PC-9 (cell line): ENCODE measurements around the gene FOXP3. TPM values are rescaled to one million over a fixed set of nuclear protein-coding genes. Genes with fewer than 3 reads are reported as not detected.

Experiments
- BruUV-seq: library from RNA; stranded (reverse); fragments of 400-500 nt; replicated peaks from 2 replicates; lab custom pipeline; 2021; lab: Mats Ljungman, UMichigan
- CTCF ChIA-PET: fragments of 300-600 bp; sonication (Branson Sonifier 250); formaldehyde crosslinking; loops from one replicate; lab custom pipeline; 2022; ENCODE audit warnings: antibody characterized with exemption; lab: Charles Lee
- POLR2A ChIA-PET: fragments of 300-600 bp; sonication (Branson Sonifier 250); formaldehyde crosslinking; loops from one replicate; lab custom pipeline; 2022; ENCODE audit warnings: antibody characterized with exemption; ENCODE audit not compliant: unreplicated experiment; lab: Charles Lee
- DNase-seq, 2 experiments: peaks; one replicate each; pipeline versions ENCODE4 v3.0.0 to v3.0.0-alpha.2; 2015 to 2022; ENCODE audit warnings: mixed read lengths in 1 of 2
- H2AFZ ChIP-seq: fragments of 200-600 bp; sonication (generic); 2 replicates; pipeline ENCODE4 v1.8.1; 2017; ENCODE audit warnings: antibody characterized with exemption
- H3F3A ChIP-seq: fragments of 200-600 bp; sonication (generic); 2 replicates; pipeline ENCODE4 v1.8.1; 2017; ENCODE audit warnings: antibody characterized with exemption, mild to moderate bottlenecking, low read depth; ENCODE audit not compliant: insufficient read depth
- H3K27ac ChIP-seq: fragments of 200-600 bp; sonication (generic); 2 replicates; pipeline ENCODE4 v1.6.1; 2016; ENCODE audit warnings: mixed run types
- H3K27me3 ChIP-seq: fragments of 200-600 bp; sonication (generic); 2 replicates; pipeline ENCODE4 v1.6.1; 2016; ENCODE audit warnings: low read depth, mixed run types; ENCODE audit not compliant: insufficient read depth
- H3K36me3 ChIP-seq: fragments of 200-600 bp; sonication (generic); 2 replicates; pipeline ENCODE4 v1.6.1; 2016; ENCODE audit warnings: low read depth, mixed run types
- H3K4me1 ChIP-seq: fragments of 200-600 bp; sonication (generic); replicated peaks from 2 replicates; pipeline ENCODE4 v1.6.1; 2016; ENCODE audit warnings: mixed run types; ENCODE audit not compliant: insufficient read depth
- H3K4me2 ChIP-seq: fragments of 200-600 bp; sonication (generic); 2 replicates; pipeline ENCODE4 v1.6.1; 2017; ENCODE audit warnings: mixed run types
- H3K4me3 ChIP-seq: fragments of 200-600 bp; sonication (generic); 2 replicates; pipeline ENCODE4 v1.6.1; 2016; ENCODE audit warnings: mixed run types
- H3K79me2 ChIP-seq: fragments of 200-600 bp; sonication (generic); 2 replicates; pipeline ENCODE4 v1.6.1; 2017; ENCODE audit warnings: low read depth, mixed run types
- H3K9me2 ChIP-seq: fragments of 200-600 bp; sonication (generic); 2 replicates; pipeline ENCODE4 v1.8.1; 2017; ENCODE audit warnings: mild to moderate bottlenecking; ENCODE audit not compliant: insufficient read depth
- H3K9me3 ChIP-seq: fragments of 200-600 bp; sonication (generic); 2 replicates; pipeline ENCODE4 v1.8.1; 2016; ENCODE audit warnings: low read depth; ENCODE audit not compliant: insufficient read depth
- H4K20me1 ChIP-seq: fragments of 200-600 bp; sonication (generic); 2 replicates; pipeline ENCODE4 v1.8.1; 2017; ENCODE audit not compliant: insufficient read depth
- EZH2 ChIP-seq: fragments of 200-600 bp; sonication (generic); IDR thresholded peaks from 2 replicates; pipeline ENCODE4 v1.8.0; 2017; ENCODE audit warnings: antibody characterized with exemption, low read depth
- intact Hi-C: fragments of 100-400 bp; cut with micrococcal nuclease; formaldehyde crosslinking; loops from one replicate; pipeline ENCODE4 v1.10.0; 2022; ENCODE audit not compliant: unreplicated experiment
- total RNA-seq: library from RNA; stranded (reverse); gene quantifications from 2 replicates; pipeline ENCODE4 v1.2.3, GENCODE V29; 2021
- TF ChIP-seq, protein P1 (sequence below): fragments of 200-600 bp; sonication (generic); conservative IDR thresholded peaks from 2 replicates; pipeline ENCODE4 v1.6.1; 2017; ENCODE audit warnings: mixed run types, antibody characterized with exemption, mild to moderate bottlenecking, moderate library complexity

Gene FOXP3
- total RNA-seq, 1 experiment from 2014 or later, result not detected

DNA sequence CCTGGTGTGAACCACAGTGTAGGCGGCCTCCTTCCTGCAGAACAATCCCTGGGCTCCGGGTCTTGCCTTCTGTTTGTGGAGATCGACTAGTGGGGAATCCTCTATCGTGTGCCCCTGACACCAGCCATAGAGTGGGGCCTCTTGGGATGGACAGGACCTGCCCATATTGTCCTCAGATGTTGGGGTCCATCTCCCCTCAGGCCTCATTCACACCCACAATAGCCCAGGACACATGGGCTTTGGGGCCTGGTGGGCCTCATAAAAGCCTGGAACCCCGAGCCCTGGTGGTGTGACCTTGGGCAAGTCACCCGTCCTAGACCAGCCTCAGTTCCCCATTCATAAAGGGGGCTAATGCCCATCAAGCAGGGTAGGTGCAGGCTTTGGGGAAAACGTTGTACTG, 25.7 kb upstream of the FOXP3 start:
- Histone ChIP-seq H3K27ac (no peak overlapping the region), H3K4me3 (no peak overlapping the region), H3F3A (no peaks in the 10 kb centered on the region), H3K4me2 (no peak overlapping the region), H3K79me2 (no peaks in the 10 kb centered on the region), H3K27me3 (no peaks in the 10 kb centered on the region), H4K20me1 (no peaks in the 10 kb centered on the region), H3K4me1 (no peaks in the 10 kb centered on the region), H3K9me2 (no peaks in the 10 kb centered on the region), H2AFZ (no peak overlapping the region), H3K9me3 (no peaks in the 10 kb centered on the region), H3K36me3 (no peaks in the 10 kb centered on the region)
- TF ChIP-seq, protein P1, sequence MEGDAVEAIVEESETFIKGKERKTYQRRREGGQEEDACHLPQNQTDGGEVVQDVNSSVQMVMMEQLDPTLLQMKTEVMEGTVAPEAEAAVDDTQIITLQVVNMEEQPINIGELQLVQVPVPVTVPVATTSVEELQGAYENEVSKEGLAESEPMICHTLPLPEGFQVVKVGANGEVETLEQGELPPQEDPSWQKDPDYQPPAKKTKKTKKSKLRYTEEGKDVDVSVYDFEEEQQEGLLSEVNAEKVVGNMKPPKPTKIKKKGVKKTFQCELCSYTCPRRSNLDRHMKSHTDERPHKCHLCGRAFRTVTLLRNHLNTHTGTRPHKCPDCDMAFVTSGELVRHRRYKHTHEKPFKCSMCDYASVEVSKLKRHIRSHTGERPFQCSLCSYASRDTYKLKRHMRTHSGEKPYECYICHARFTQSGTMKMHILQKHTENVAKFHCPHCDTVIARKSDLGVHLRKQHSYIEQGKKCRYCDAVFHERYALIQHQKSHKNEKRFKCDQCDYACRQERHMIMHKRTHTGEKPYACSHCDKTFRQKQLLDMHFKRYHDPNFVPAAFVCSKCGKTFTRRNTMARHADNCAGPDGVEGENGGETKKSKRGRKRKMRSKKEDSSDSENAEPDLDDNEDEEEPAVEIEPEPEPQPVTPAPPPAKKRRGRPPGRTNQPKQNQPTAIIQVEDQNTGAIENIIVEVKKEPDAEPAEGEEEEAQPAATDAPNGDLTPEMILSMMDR, result no peak
- no peak for TF ChIP-seq EZH2
- no TSS peak for BruUV-seq
- CTCF ChIA-PET, result no interaction called here
- no peak for DNase-seq
- intact Hi-C loops, result loop anchor here (5.0 kb wide), 1 partner anchor 462 kb away; no protein-coding TSS in a partner anchor
- POLR2A ChIA-PET, result no interaction called here

DNA sequence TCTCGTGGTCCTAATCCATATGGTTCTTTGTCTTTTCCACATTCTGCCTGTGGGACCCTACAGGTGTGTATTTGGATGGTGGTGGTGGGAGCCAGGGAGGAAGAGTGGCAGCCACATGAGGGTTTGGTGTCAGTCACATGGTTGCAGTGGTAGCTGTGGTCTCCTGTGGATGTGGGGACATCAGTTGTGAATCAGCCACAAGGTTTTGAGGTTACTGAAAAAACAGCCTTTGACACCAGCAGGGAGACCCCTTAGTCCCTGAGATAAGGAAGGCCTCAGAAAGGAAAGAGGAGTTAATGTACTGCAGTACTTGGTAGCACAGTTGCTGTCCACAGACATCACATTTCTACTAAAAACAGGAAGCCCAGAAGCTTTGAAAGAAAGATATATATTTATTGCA, 23.2 kb upstream of the FOXP3 start:
- CTCF ChIA-PET, result no interaction called here
- POLR2A ChIA-PET, result no interaction called here
- intact Hi-C loops, result no loop called here

DNA sequence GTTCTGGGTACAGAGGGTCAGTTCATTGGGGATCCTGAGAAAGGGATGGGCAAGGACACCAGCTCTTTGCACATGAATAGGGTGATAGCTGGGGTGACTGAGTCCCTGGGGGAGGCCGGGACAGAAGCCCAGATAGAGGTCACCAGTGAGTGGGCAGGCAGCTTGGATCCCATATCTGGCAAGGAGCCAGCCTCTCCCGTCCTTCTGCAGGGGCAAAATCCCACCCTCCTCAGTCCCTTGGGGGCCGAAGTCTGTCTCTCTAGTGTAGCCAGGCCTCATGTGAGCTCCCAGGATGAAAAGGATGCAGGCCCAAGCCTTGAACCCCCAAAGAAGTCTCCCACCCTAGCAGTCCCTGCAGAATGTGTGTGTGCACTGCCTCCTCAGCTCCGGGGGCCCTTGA, 22.1 kb upstream of the FOXP3 start:
- intact Hi-C loops, result no loop called here

More for the DNA sequence above, 23.2 kb upstream of the FOXP3 start:
- H3K27ac ChIP-seq, result no peak overlapping the region
- H3K9me2 ChIP-seq, result no peaks in the 10 kb centered on the region
- no peaks in the 10 kb centered on the region for H3K4me1 ChIP-seq
- H3K4me2 ChIP-seq, result no peak overlapping the region
- no TSS peak for BruUV-seq
- no peak for DNase-seq
- no peaks in the 10 kb centered on the region for H3F3A ChIP-seq
- H4K20me1 ChIP-seq, result no peaks in the 10 kb centered on the region
- H3K4me3 ChIP-seq, result no peak overlapping the region
- TF ChIP-seq, protein P1, result no peak
- no peak for TF ChIP-seq EZH2
- no peaks in the 10 kb centered on the region for H3K79me2 ChIP-seq
- no peaks in the 10 kb centered on the region for H3K9me3 ChIP-seq
- H3K27me3 ChIP-seq, result no peaks in the 10 kb centered on the region
- no peak overlapping the region for H2AFZ ChIP-seq
- H3K36me3 ChIP-seq, result no peaks in the 10 kb centered on the region

More for the DNA sequence above, 22.1 kb upstream of the FOXP3 start:
- no TSS peak for BruUV-seq
- TF ChIP-seq, protein P1, result no peak
- TF ChIP-seq EZH2, result no peak
- Histone ChIP-seq H3K36me3 (no peaks in the 10 kb centered on the region), H3K4me1 (no peaks in the 10 kb centered on the region), H3K9me3 (no peaks in the 10 kb centered on the region), H3K4me3 (no peak overlapping the region), H3K27ac (no peak overlapping the region), H3K79me2 (no peaks in the 10 kb centered on the region), H3K27me3 (no peaks in the 10 kb centered on the region), H3K4me2 (no peak overlapping the region), H4K20me1 (no peaks in the 10 kb centered on the region), H3F3A (no peaks in the 10 kb centered on the region), H2AFZ (no peak overlapping the region), H3K9me2 (no peaks in the 10 kb centered on the region)
- POLR2A ChIA-PET, result no interaction called here
- DNase-seq, result no peak
- CTCF ChIA-PET, result no interaction called here
